Activated CD4-positive, alpha-beta T cell treated with anti-CD3 and anti-CD28 coated beads for 36 hours (primary cell): ENCODE measurements around the gene PCK2. TPM values are rescaled to one million over a fixed set of nuclear protein-coding genes. Genes with fewer than 3 reads are reported as not detected.
A peak's percentile ranks its signal among the peaks of the same experiment; 100 is the strongest.

Source experiments
- ATAC-seq: fragments of 200-7000 bp; cut with Tn5 transposase; one replicate; pipeline ENCODE4 v1.10.0; 2021; ENCODE audit warnings: mild to moderate bottlenecking, moderate library complexity
- CTCF ChIA-PET: fragments of 350-600 bp; sonication (Branson Sonifier 250); formaldehyde crosslinking; loops from one replicate; lab custom pipeline; 2021; ENCODE audit warnings: antibody characterized with exemption; lab: Charles Lee
- POLR2A ChIA-PET: fragments of 350-600 bp; sonication (Branson Sonifier 250); formaldehyde crosslinking; loops from one replicate; lab custom pipeline; 2021; ENCODE audit warnings: antibody characterized with exemption, inconsistent platforms; lab: Charles Lee
- DNase-seq: peaks from one replicate; pipeline ENCODE4 v3.0.0-alpha.2; 2020
- H3K27ac Mint-ChIP-seq: one replicate; pipeline ENCODE4 v1.8.0; 2021; ENCODE audit warnings: mixed read lengths
- H3K27me3 Mint-ChIP-seq: one replicate; pipeline ENCODE4 v1.8.0; 2021; ENCODE audit warnings: mixed read lengths
- H3K36me3 Mint-ChIP-seq: one replicate; pipeline ENCODE4 v1.8.0; 2021; ENCODE audit warnings: low read depth, mixed read lengths
- H3K4me1 Mint-ChIP-seq: one replicate; pipeline ENCODE4 v1.8.0; 2021; ENCODE audit warnings: mixed read lengths
- H3K4me3 Mint-ChIP-seq: one replicate; pipeline ENCODE4 v1.8.0; 2021; ENCODE audit warnings: mild to moderate bottlenecking, moderate library complexity, mixed read lengths
- H3K9me3 Mint-ChIP-seq: one replicate; pipeline ENCODE4 v1.8.0; 2021; ENCODE audit warnings: low read depth, mixed read lengths
- intact Hi-C, 2 experiments: fragments of 100-400 bp; cut with DNase I in 1 of 2; cut with micrococcal nuclease in 1 of 2; formaldehyde crosslinking; loops; one replicate each; pipeline versions ENCODE4 v1.14.2 to v1.15.1; 2022 to 2024; cut with DNase I, micrococcal nuclease
- total RNA-seq, 2 experiments: library from RNA; stranded (reverse); gene quantifications; one replicate each; pipeline ENCODE4 v1.2.3, GENCODE V29; 2021

Gene PCK2
- total RNA-seq, 2 experiments from 2014 or later = 101 to 115 TPM

GRCh38 chr14:24077086-24077485 lies 17.0 kb upstream of the PCK2 start:
- ChIA-PET CTCF (interaction anchor here (2.2 kb wide), 1 partner anchor 14 kb away, joined by 14 read pairs; no protein-coding TSS in a partner anchor), POLR2A (no interaction called here)
- intact Hi-C loops = no loop called here
- H3K9me3 Mint-ChIP-seq = no peaks in the 10 kb centered on the region
- no peak overlapping the region for H3K4me3 Mint-ChIP-seq
- no peak for ATAC-seq
- H3K27me3 Mint-ChIP-seq = no peaks in the 10 kb centered on the region
- no peak overlapping the region for H3K27ac Mint-ChIP-seq
- DNase-seq = no peak
- H3K4me1 Mint-ChIP-seq = peaks cover 19% of the 10 kb centered on the region
- H3K36me3 Mint-ChIP-seq = no peaks in the 10 kb centered on the region

GRCh38 chr14:24078146-24078545 lies 16.0 kb upstream of the PCK2 start:
- DNase-seq = no peak
- H3K27ac Mint-ChIP-seq = no peak overlapping the region
- POLR2A ChIA-PET = no interaction called here
- intact Hi-C loops = no loop called here
- ATAC-seq = no peak
- no peaks in the 10 kb centered on the region for H3K9me3 Mint-ChIP-seq
- H3K27me3 Mint-ChIP-seq = no peaks in the 10 kb centered on the region
- no peak overlapping the region for H3K4me3 Mint-ChIP-seq
- peaks cover 20% of the 10 kb centered on the region for H3K4me1 Mint-ChIP-seq
- CTCF ChIA-PET = interaction anchor here (0.9 kb wide), 1 partner anchor 13 kb away, joined by 3 read pairs; no protein-coding TSS in a partner anchor
- H3K36me3 Mint-ChIP-seq = no peaks in the 10 kb centered on the region

GRCh38 chr14:24079491-24080141 lies 14.5 kb upstream of the PCK2 start:
- POLR2A ChIA-PET = interaction anchor here (0.6 to 2.3 kb wide), 3 partner anchors 8 to 21 kb away, joined by 3 to 12 read pairs (median 8); partner anchors contain the start of genes CPNE6 and PCK2
- peak overlapping the region; percentile 12 for H3K27ac Mint-ChIP-seq
- no peaks in the 10 kb centered on the region for H3K36me3 Mint-ChIP-seq
- intact Hi-C loops = no loop called here
- peaks cover 20% of the 10 kb centered on the region for H3K4me1 Mint-ChIP-seq
- DNase-seq (no peak), ATAC-seq (no peak)
- CTCF ChIA-PET = interaction anchor here (0.6 to 4.2 kb wide), 7 partner anchors 13 to 162 kb away, joined by 3 to 83 read pairs (median 5); partner anchors contain the start of gene PCK2
- no peaks in the 10 kb centered on the region for H3K27me3 Mint-ChIP-seq
- no peaks in the 10 kb centered on the region for H3K9me3 Mint-ChIP-seq
- H3K4me3 Mint-ChIP-seq = peak overlapping the region; percentile 68

- Mint-ChIP-seq H3K27me3 (no peaks in the 10 kb centered on the region), H3K4me3 (peak overlapping the region; percentile 68), H3K4me1 (peaks cover 20% of the 10 kb centered on the region), H3K9me3 (no peaks in the 10 kb centered on the region), H3K36me3 (no peaks in the 10 kb centered on the region), H3K27ac (peak overlapping the region; percentile 12)
- ChIA-PET CTCF (interaction anchor here (0.6 to 4.2 kb wide), 13 partner anchors 13 to 541 kb away, joined by 3 to 83 read pairs (median 4); partner anchors contain the start of genes CARMIL3, NRL and PCK2), POLR2A (interaction anchor here (0.6 to 2.3 kb wide), 4 partner anchors 14 to 81 kb away, joined by 3 to 12 read pairs (median 6); partner anchors contain the start of genes IRF9 and PCK2)
- no peak for DNase-seq
- intact Hi-C loops = no loop called here
- no peak for ATAC-seq
These were observed 14.0 kb upstream of the PCK2 start for GRCh38 chr14:24080142-24080530.

GRCh38 chr14:24080888-24081738 lies 13.0 kb upstream of the PCK2 start:
- no peaks in the 10 kb centered on the region for H3K27me3 Mint-ChIP-seq
- ATAC-seq (peak; percentile 92), DNase-seq (peak; percentile 84)
- H3K4me3 Mint-ChIP-seq = peak overlapping the region; percentile 68
- CTCF ChIA-PET = interaction anchor here (0.7 to 4.2 kb wide), 12 partner anchors 12 to 542 kb away, joined by 3 to 83 read pairs (median 4); partner anchors contain the start of genes CARMIL3, NRL and PCK2
- peaks cover 20% of the 10 kb centered on the region for H3K4me1 Mint-ChIP-seq
- no peaks in the 10 kb centered on the region for H3K36me3 Mint-ChIP-seq
- peak overlapping the region; percentile 45 for H3K27ac Mint-ChIP-seq
- intact Hi-C loops = loop anchor here (1.0 kb wide), 1 partner anchor 13 kb away; the partner anchor contains the start of gene PCK2 (in 2 of the 2)
- POLR2A ChIA-PET = interaction anchor here (0.6 to 2.3 kb wide), 8 partner anchors 9 to 514 kb away, joined by 3 to 12 read pairs (median 4); partner anchors contain the start of genes AP1G2, DCAF11, IRF9 and NRL
- H3K9me3 Mint-ChIP-seq = no peaks in the 10 kb centered on the region

- H3K4me3 Mint-ChIP-seq = peak overlapping the region; percentile 64
- no peaks in the 10 kb centered on the region for H3K36me3 Mint-ChIP-seq
- no peaks in the 10 kb centered on the region for H3K27me3 Mint-ChIP-seq
- peaks cover 22% of the 10 kb centered on the region for H3K4me1 Mint-ChIP-seq
- H3K27ac Mint-ChIP-seq = peak overlapping the region; percentile 28
- ChIA-PET CTCF (interaction anchor here (0.9 to 4.2 kb wide), 4 partner anchors 11 to 27 kb away, joined by 3 to 83 read pairs (median 10); partner anchors contain the start of gene PCK2), POLR2A (interaction anchor here (1.2 to 2.1 kb wide), 3 partner anchors 8 to 32 kb away, joined by 3 to 6 read pairs (median 5); partner anchors contain the start of genes DCAF11, NRL and PCK2)
- intact Hi-C loops = loop anchor here (1.0 kb wide), 1 partner anchor 13 kb away; the partner anchor contains the start of gene PCK2 (in 2 of the 2)
- ATAC-seq (no peak), DNase-seq (no peak)
- no peaks in the 10 kb centered on the region for H3K9me3 Mint-ChIP-seq
These were observed 12.3 kb upstream of the PCK2 start for GRCh38 chr14:24081739-24082211.

GRCh38 chr14:24082411-24083080 lies 11.6 kb upstream of the PCK2 start:
- H3K4me3 Mint-ChIP-seq = peak overlapping the region; percentile 64
- H3K27me3 Mint-ChIP-seq = no peaks in the 10 kb centered on the region
- H3K27ac Mint-ChIP-seq = no peak overlapping the region
- no peaks in the 10 kb centered on the region for H3K36me3 Mint-ChIP-seq
- H3K4me1 Mint-ChIP-seq = peaks cover 22% of the 10 kb centered on the region
- DNase-seq (no peak), ATAC-seq (no peak)
- intact Hi-C loops = no loop called here
- POLR2A ChIA-PET = interaction anchor here (1.0 to 2.1 kb wide), 3 partner anchors 12 to 32 kb away, joined by 3 to 6 read pairs (median 5); partner anchors contain the start of genes DCAF11, NRL and PCK2
- no peaks in the 10 kb centered on the region for H3K9me3 Mint-ChIP-seq
- CTCF ChIA-PET = interaction anchor here (0.9 to 4.2 kb wide), 5 partner anchors 10 to 28 kb away, joined by 3 to 83 read pairs (median 4); partner anchors contain the start of gene PCK2

- H3K9me3 Mint-ChIP-seq = no peaks in the 10 kb centered on the region
- peaks cover 22% of the 10 kb centered on the region for H3K4me1 Mint-ChIP-seq
- DNase-seq (no peak), ATAC-seq (no peak)
- no peak overlapping the region for H3K27ac Mint-ChIP-seq
- H3K27me3 Mint-ChIP-seq = no peaks in the 10 kb centered on the region
- ChIA-PET POLR2A (no interaction called here), CTCF (interaction anchor here (0.6 to 4.0 kb wide), 2 partner anchors 25 to 33 kb away, joined by 3 to 16 read pairs; no protein-coding TSS in a partner anchor)
- intact Hi-C loops = no loop called here
- H3K36me3 Mint-ChIP-seq = no peaks in the 10 kb centered on the region
- no peak overlapping the region for H3K4me3 Mint-ChIP-seq
These were observed 10.6 kb upstream of the PCK2 start for GRCh38 chr14:24083462-24083861.

- Mint-ChIP-seq H3K27ac (no peak overlapping the region), H3K36me3 (no peaks in the 10 kb centered on the region), H3K9me3 (no peaks in the 10 kb centered on the region), H3K4me1 (peaks cover 18% of the 10 kb centered on the region), H3K4me3 (no peak overlapping the region), H3K27me3 (no peaks in the 10 kb centered on the region)
- intact Hi-C loops = no loop called here
- no peak for DNase-seq
- ChIA-PET POLR2A (no interaction called here), CTCF (interaction anchor here (4.0 kb wide), 1 partner anchor 26 kb away, joined by 16 read pairs; no protein-coding TSS in a partner anchor)
- no peak for ATAC-seq
These were observed 9.7 kb upstream of the PCK2 start for GRCh38 chr14:24084440-24084839.

- ATAC-seq (no peak), DNase-seq (no peak)
- H3K27me3 Mint-ChIP-seq = no peaks in the 10 kb centered on the region
- intact Hi-C loops = no loop called here
- H3K36me3 Mint-ChIP-seq = no peaks in the 10 kb centered on the region
- no peaks in the 10 kb centered on the region for H3K9me3 Mint-ChIP-seq
- ChIA-PET CTCF (interaction anchor here (0.6 to 1.8 kb wide), 4 partner anchors 23 to 1346 kb away, joined by 3 to 4 read pairs (median 4); no protein-coding TSS in a partner anchor), POLR2A (no interaction called here)
- H3K27ac Mint-ChIP-seq = no peak overlapping the region
- H3K4me1 Mint-ChIP-seq = peaks cover 14% of the 10 kb centered on the region
- H3K4me3 Mint-ChIP-seq = no peak overlapping the region
These were observed 8.9 kb upstream of the PCK2 start for GRCh38 chr14:24085215-24085614.
